GM12874 (cell line): ENCODE data around the gene FANCL.

Experiments
- TF ChIP-seq, protein P1 (sequence below): IDR thresholded peaks from 2 replicates; pipeline ENCODE4 v1.5.1; 2011; ENCODE audit warnings: low read depth, mild to moderate bottlenecking, control low read depth, low read length, moderate library complexity; ENCODE audit not compliant: insufficient read depth

FANCL gene

GRCh38 chr2:58221909-58222308, 19.2 kb downstream of the FANCL start:
- TF ChIP-seq, protein P1, sequence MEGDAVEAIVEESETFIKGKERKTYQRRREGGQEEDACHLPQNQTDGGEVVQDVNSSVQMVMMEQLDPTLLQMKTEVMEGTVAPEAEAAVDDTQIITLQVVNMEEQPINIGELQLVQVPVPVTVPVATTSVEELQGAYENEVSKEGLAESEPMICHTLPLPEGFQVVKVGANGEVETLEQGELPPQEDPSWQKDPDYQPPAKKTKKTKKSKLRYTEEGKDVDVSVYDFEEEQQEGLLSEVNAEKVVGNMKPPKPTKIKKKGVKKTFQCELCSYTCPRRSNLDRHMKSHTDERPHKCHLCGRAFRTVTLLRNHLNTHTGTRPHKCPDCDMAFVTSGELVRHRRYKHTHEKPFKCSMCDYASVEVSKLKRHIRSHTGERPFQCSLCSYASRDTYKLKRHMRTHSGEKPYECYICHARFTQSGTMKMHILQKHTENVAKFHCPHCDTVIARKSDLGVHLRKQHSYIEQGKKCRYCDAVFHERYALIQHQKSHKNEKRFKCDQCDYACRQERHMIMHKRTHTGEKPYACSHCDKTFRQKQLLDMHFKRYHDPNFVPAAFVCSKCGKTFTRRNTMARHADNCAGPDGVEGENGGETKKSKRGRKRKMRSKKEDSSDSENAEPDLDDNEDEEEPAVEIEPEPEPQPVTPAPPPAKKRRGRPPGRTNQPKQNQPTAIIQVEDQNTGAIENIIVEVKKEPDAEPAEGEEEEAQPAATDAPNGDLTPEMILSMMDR, result no peak

- TF ChIP-seq, protein P1, result no peak
Observed at GRCh38 chr2:58215429-58215828, 25.7 kb downstream of the FANCL start.

DNA sequence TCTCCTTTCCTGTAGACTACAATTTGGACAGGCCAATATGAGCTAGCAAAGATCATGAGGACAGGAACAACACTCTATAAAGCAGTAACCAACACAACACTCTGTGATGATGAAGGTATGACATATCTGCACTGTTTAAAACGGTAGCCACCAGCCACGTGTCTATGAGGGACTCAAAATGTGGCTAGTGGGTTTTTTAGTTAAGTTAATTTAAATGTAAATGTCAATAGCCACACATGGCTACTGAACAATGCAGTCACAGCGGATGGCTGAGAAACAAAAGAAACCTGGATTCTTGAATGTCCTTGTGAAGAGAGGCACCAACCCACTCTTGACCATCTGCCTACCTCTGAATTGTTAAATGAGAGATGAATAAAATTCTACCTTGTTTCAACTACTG, 33.9 kb downstream of the FANCL start:
- TF ChIP-seq, protein P1, result no peak

- TF ChIP-seq, protein P1, result no peak
Observed at GRCh38 chr2:58206785-58207184, 34.3 kb downstream of the FANCL start.

DNA sequence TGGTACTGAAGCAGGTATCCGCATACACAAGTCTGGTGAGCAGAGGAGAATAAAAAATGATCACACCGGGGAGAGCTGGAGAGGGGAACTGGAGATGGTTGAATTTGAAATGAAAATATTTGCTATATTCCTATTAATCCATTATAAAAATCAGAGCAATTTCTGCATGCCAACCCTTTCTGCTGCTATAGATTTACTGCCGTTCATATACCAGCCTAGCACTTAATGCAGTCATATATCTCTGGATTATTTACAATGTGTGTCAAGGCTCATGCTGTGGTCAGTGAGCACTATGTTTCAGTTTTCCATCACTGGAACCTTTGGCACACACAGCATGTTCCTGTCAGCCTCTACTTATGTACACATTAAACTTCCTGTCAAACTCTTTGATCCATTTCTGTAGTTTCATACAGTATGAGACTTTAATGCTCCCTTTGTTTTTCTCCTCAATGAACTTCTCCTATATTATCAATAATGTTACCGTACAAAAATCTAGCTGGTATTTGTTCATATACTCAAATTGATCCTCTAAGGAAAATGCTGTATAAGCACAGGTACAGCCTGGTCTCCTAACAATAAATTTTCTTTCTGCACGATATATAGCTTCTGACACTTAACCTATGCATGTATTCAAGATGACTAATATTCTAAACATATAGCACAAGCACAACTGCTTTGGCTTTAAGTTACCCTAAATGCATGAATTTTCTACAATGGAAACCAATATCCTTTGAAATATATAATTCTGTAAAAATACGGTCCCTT, 36.7 kb downstream of the FANCL start:
- TF ChIP-seq, protein P1, result no peak

GRCh38 chr2:58203018-58203417, 38.1 kb downstream of the FANCL start:
- TF ChIP-seq, protein P1, result no peak

DNA sequence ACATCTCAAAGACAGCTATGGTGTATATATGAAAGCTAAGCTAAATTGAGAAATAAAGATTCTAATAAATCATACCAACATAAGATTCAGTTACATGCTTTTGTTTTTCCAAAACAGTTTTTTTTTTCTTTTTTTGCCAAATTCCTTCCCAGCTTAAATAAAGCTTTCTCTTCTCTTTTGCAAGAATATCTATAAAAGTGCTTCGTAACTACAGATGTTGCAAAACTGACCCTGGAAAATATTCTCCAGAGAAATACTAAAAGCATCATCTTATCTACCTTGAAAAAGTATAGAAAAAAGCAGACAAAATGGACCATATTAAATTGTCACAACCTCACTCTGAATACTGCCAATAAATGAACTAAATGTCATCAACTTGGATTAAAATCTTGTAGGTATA, 38.7 kb downstream of the FANCL start:
- TF ChIP-seq, protein P1, result no peak

DNA sequence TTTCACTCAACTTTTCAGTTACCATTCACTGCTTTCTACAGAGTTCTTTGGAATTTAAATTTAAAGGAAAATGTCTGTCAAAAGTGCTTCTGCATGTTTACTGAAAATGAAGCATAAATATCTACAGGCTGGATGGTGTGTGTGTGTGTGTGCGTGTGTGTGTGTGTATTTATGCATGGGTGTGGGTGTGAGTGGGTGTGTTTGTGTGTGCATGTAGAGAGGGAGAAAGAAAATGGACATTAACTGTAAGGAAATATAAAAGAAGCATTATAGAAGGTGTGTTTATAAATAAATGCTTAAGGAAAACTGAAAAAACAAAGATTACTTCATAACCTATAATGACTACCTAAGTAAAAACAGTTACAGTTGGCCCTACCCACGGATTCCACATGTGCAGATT, 43.2 kb downstream of the FANCL start:
- TF ChIP-seq, protein P1, result no peak
